Measurements from ENCODE around the gene RSPO3.
A peak's percentile ranks its signal among the peaks of the same experiment; 100 is the strongest.

The RSPO3 gene

GRCh38 chr6:127164565-127164964 lies 46.1 kb downstream of the RSPO3 start:
- no peak for DNase-seq

- no peak for DNase-seq
Observed at GRCh38 chr6:127173156-127173940, 54.9 kb downstream of the RSPO3 start.

GRCh38 chr6:127176146-127176545 lies 57.7 kb downstream of the RSPO3 start:
- DNase-seq = no peak

- no peak for DNase-seq
Observed at GRCh38 chr6:127177030-127177922, 58.8 kb downstream of the RSPO3 start.

- no peak for DNase-seq
Observed at GRCh38 chr6:127177923-127178231, 59.4 kb downstream of the RSPO3 start.

- no peak for DNase-seq
Observed at GRCh38 chr6:127178746-127179145, 60.3 kb downstream of the RSPO3 start.

GRCh38 chr6:127180426-127180825 lies 62.0 kb downstream of the RSPO3 start:
- no peak for DNase-seq

GRCh38 chr6:127182501-127182900 lies 64.0 kb downstream of the RSPO3 start:
- DNase-seq = no peak

- DNase-seq = no peak
Observed at GRCh38 chr6:127185437-127185995, 67.0 kb downstream of the RSPO3 start.

GRCh38 chr6:127186889-127187288 lies 68.4 kb downstream of the RSPO3 start:
- peak; percentile 72 to 89 (median 83) for DNase-seq

- DNase-seq = peak; percentile 22 to 30 (median 27)
Observed at GRCh38 chr6:127188744-127189143, 70.3 kb downstream of the RSPO3 start.

- DNase-seq = peak; percentile 41 to 52 (median 47)
Observed at GRCh38 chr6:127190552-127190951, 72.1 kb downstream of the RSPO3 start.

GRCh38 chr6:127191716-127192115 lies 73.2 kb downstream of the RSPO3 start:
- DNase-seq = no peak

GRCh38 chr6:127192911-127193541 lies 74.6 kb downstream of the RSPO3 start:
- peak; percentile 9 to 58 (median 52) for DNase-seq

GRCh38 chr6:127195833-127196232 lies 77.4 kb downstream of the RSPO3 start:
- DNase-seq = no peak

GRCh38 chr6:127198549-127198948 lies 80.1 kb downstream of the RSPO3 start:
- peak; percentile 66 to 87 (median 85) for DNase-seq

GRCh38 chr6:127199470-127199869 lies 81.0 kb downstream of the RSPO3 start:
- DNase-seq = no peak

- no peak for DNase-seq
Observed at GRCh38 chr6:127200114-127200513, 81.6 kb downstream of the RSPO3 start.

GRCh38 chr6:127201321-127201720 lies 82.8 kb downstream of the RSPO3 start:
- DNase-seq = peak in 1 of 3 donors; percentile 18

GRCh38 chr6:127202676-127203075 lies 84.2 kb downstream of the RSPO3 start:
- DNase-seq = no peak

- peak; percentile 37 to 66 (median 62) for DNase-seq
Observed at GRCh38 chr6:127204281-127204680, 85.8 kb downstream of the RSPO3 start.

- no peak for DNase-seq
Observed at GRCh38 chr6:127205036-127205435, 86.6 kb downstream of the RSPO3 start.

GRCh38 chr6:127206531-127207095 lies 88.1 kb downstream of the RSPO3 start:
- DNase-seq = no peak
